Measurements from ENCODE around the gene CASK.
"Not testable (repeated sequence)": the region's sequence is repeated elsewhere in the genome, so short reads cannot be mapped to it uniquely, and the experiment has no call there.

The CASK gene

DNA sequence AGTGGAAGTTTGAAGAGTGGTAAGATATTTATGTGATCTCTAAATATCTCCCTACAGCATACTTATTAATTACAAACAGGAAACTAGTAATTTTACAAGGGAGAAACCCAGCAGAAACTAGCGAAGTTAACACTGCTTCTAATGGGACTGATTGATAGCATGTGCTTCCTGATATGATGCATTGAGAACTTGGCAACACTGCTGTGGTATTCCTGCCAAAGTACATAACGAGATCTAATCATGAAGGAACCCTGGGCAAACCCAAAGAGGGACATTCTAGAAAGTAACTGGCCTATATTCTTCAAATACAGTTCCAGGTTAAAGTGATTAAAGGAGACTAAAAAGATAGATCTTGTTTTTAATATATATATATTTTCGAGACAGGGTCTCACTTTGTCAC is 239.2 kb downstream of the CASK start:
- no peak overlapping the region for H3K27ac ChIP-seq (ENCODE audit: low read length, poor library complexity, severe bottlenecking)
- no peak overlapping the region for H2BK12ac ChIP-seq (ENCODE audit: low read length in 2 of 2)
- no peaks in the 10 kb centered on the region for H3K36me3 ChIP-seq (ENCODE audit: control insufficient read depth in 1 of 2, insufficient read depth in 2 of 2, low read depth in 1 of 2, low read length in 2 of 2)
- no peak overlapping the region for H3K14ac ChIP-seq (ENCODE audit: low read length in 2 of 2)
- H3K4me1 ChIP-seq (ENCODE audit: control insufficient read depth, insufficient read depth, low read depth, low read length) = no peaks in the 10 kb centered on the region
- no peak overlapping the region for H3K4me2 ChIP-seq (ENCODE audit: low read length, poor library complexity, severe bottlenecking)
- H3K79me1 ChIP-seq (replicated peaks; ENCODE audit: low read length, poor library complexity, severe bottlenecking) = peaks cover 3% of the 10 kb centered on the region
- no peaks in the 10 kb centered on the region for H3K9me3 ChIP-seq (ENCODE audit: control insufficient read depth, low read length)
- H2BK15ac ChIP-seq (ENCODE audit: low read depth, poor library complexity, severe bottlenecking) = no peak overlapping the region
- no peak overlapping the region for H4K91ac ChIP-seq (ENCODE audit: low read length)
- no peak overlapping the region for H2BK120ac ChIP-seq (ENCODE audit: low read depth, low read length)
- 100% methylated on average over 3 of the region's 3 CpGs for WGBS
- no peak overlapping the region for H3K18ac ChIP-seq (ENCODE audit: low read depth in 1 of 2, low read length in 2 of 2)
- no peak overlapping the region for H2AK5ac ChIP-seq (ENCODE audit: low read length, severe bottlenecking)
- peaks cover 0 to 3% of the 10 kb centered on the region in 2 experiments for H3K27me3 ChIP-seq (ENCODE audit: control insufficient read depth in 1 of 2, insufficient read depth in 1 of 2, low read length in 2 of 2)
- no peak overlapping the region for H2AFZ ChIP-seq (ENCODE audit: low read depth, low read length)
- H4K8ac ChIP-seq (ENCODE audit: low read length) = no peak overlapping the region
- H3K23ac ChIP-seq (ENCODE audit: low read length in 2 of 2) = no peak overlapping the region
- no peak overlapping the region for H2BK5ac ChIP-seq (ENCODE audit: low read depth, low read length, poor library complexity, severe bottlenecking)
- no peak overlapping the region for H3K9ac ChIP-seq (ENCODE audit: low read length)
- no peak overlapping the region for H3K4me3 ChIP-seq (ENCODE audit: insufficient read depth in 1 of 2, low read depth in 1 of 2, low read length in 2 of 2)
- no peak overlapping the region for H3K4ac ChIP-seq (ENCODE audit: low read depth in 1 of 2, low read length in 2 of 2)
- no peak for DNase-seq

DNA sequence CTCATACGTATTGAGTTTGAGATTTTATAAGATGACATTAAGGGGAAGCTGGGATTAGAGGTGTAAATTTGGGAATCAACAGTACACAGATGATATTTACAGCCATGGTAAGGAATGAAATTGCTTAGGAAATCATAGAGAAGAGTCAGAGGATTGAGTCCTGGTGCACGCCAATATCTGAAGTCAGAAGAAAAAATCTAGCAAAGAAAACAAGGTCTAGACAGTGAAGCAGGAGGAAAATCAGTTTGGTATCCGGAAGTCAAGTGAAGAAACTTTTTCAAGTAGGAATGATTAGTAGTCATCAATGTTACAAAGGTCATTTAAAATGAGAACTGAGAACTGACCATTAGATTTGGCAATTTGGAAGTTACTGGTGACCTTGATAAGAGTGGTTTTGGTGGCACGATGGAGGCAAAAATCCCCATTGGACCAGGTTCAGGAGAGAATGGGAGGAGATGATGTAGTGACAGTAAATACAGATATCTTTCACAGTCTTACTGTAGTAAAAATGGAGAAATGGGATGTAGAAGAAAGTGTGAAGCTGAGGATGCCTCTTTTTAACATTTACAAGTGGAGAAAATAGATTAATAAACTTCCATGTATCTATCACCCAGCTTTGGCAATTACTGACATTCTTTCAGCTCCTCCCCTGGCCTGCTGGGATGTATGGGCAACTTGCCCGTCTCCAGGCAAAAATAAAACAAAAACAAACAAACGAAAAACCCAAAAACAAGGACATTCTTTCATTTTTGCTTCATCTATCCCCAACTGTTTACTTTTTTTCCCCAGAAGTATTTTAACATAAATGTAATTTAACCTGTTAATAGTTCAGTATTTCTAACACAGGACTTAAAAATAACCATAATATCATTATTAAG is 245.9 kb downstream of the CASK start:
- no peak overlapping the region for H3K4me3 ChIP-seq (ENCODE audit: insufficient read depth in 1 of 2, low read depth in 1 of 2, low read length in 2 of 2)
- H4K8ac ChIP-seq (ENCODE audit: low read length) = no peak overlapping the region
- H3K14ac ChIP-seq (ENCODE audit: low read length in 2 of 2) = no peak overlapping the region
- no peak overlapping the region for H4K91ac ChIP-seq (ENCODE audit: low read length)
- no peak overlapping the region for H2BK15ac ChIP-seq (ENCODE audit: low read depth, poor library complexity, severe bottlenecking)
- no peak overlapping the region for H3K4me2 ChIP-seq (ENCODE audit: low read length, poor library complexity, severe bottlenecking)
- no peaks in the 10 kb centered on the region for H3K36me3 ChIP-seq (ENCODE audit: control insufficient read depth in 1 of 2, insufficient read depth in 2 of 2, low read depth in 1 of 2, low read length in 2 of 2)
- 94% methylated on average over 5 of the region's 6 CpGs for WGBS
- H2BK5ac ChIP-seq (ENCODE audit: low read depth, low read length, poor library complexity, severe bottlenecking) = no peak overlapping the region
- no peak overlapping the region for H2BK12ac ChIP-seq (ENCODE audit: low read length in 2 of 2)
- H3K27ac ChIP-seq (ENCODE audit: low read length, poor library complexity, severe bottlenecking) = no peak overlapping the region
- H3K79me1 ChIP-seq (replicated peaks; ENCODE audit: low read length, poor library complexity, severe bottlenecking) = no peaks in the 10 kb centered on the region
- H3K4ac ChIP-seq (ENCODE audit: low read depth in 1 of 2, low read length in 2 of 2) = no peak overlapping the region
- no peaks in the 10 kb centered on the region for H3K9me3 ChIP-seq (ENCODE audit: control insufficient read depth, low read length)
- H3K4me1 ChIP-seq (ENCODE audit: control insufficient read depth, insufficient read depth, low read depth, low read length) = no peaks in the 10 kb centered on the region
- H3K27me3 ChIP-seq (ENCODE audit: control insufficient read depth in 1 of 2, insufficient read depth in 1 of 2, low read length in 2 of 2) = peaks cover 0 to 7% of the 10 kb centered on the region in 2 experiments
- no peak overlapping the region for H2AFZ ChIP-seq (ENCODE audit: low read depth, low read length)
- no peak overlapping the region for H3K9ac ChIP-seq (ENCODE audit: low read length)
- no peak overlapping the region for H2AK5ac ChIP-seq (ENCODE audit: low read length, severe bottlenecking)
- no peak for DNase-seq
- no peak overlapping the region for H3K18ac ChIP-seq (ENCODE audit: low read depth in 1 of 2, low read length in 2 of 2)
- H3K23ac ChIP-seq (ENCODE audit: low read length in 2 of 2) = no peak overlapping the region
- H2BK120ac ChIP-seq (ENCODE audit: low read depth, low read length) = no peak overlapping the region

DNA sequence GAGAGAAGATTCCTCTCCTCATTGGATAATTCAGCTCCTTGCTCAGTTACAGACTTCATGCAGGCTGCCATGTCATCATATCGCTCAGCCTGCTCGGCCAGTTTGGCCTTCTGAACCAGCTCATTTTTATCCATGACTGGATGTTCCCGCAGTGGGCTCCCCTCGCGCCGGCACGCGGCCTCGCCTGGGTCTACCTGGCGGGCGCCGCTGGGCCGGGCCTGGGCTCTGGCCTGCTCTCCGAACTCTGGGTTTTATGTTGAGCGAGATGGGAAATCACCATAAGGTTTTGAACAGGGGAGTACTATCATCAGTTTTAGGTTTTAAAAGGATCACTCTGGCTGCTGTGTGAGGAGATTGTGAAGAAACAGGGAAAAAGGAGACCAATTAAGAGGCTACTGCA is 247.0 kb downstream of the CASK start:
- H3K9ac ChIP-seq (ENCODE audit: low read length); H2AK5ac ChIP-seq (ENCODE audit: low read length, severe bottlenecking); H3K9me3 ChIP-seq (ENCODE audit: control insufficient read depth, low read length); H2BK120ac ChIP-seq (ENCODE audit: low read depth, low read length); H3K4me3 ChIP-seq (ENCODE audit: insufficient read depth in 1 of 2, low read depth in 1 of 2, low read length in 2 of 2); H3K4me1 ChIP-seq (ENCODE audit: control insufficient read depth, insufficient read depth, low read depth, low read length); H4K91ac ChIP-seq (ENCODE audit: low read length); H2AFZ ChIP-seq (ENCODE audit: low read depth, low read length); H2BK15ac ChIP-seq (ENCODE audit: low read depth, poor library complexity, severe bottlenecking); H3K14ac ChIP-seq (ENCODE audit: low read length in 2 of 2); H3K4me2 ChIP-seq (ENCODE audit: low read length, poor library complexity, severe bottlenecking); H3K27ac ChIP-seq (ENCODE audit: low read length, poor library complexity, severe bottlenecking); H3K23ac ChIP-seq (ENCODE audit: low read length in 2 of 2); DNase-seq; H3K36me3 ChIP-seq (ENCODE audit: control insufficient read depth in 1 of 2, insufficient read depth in 2 of 2, low read depth in 1 of 2, low read length in 2 of 2); H3K18ac ChIP-seq (ENCODE audit: low read depth in 1 of 2, low read length in 2 of 2); H3K27me3 ChIP-seq (ENCODE audit: control insufficient read depth in 1 of 2, insufficient read depth in 1 of 2, low read length in 2 of 2); H3K79me1 ChIP-seq (replicated peaks; ENCODE audit: low read length, poor library complexity, severe bottlenecking); H2BK5ac ChIP-seq (ENCODE audit: low read depth, low read length, poor library complexity, severe bottlenecking); H2BK12ac ChIP-seq (ENCODE audit: low read length in 2 of 2); H4K8ac ChIP-seq (ENCODE audit: low read length); H3K4ac ChIP-seq (ENCODE audit: low read depth in 1 of 2, low read length in 2 of 2): not testable (repeated sequence)
- WGBS = 97% methylated on average over 15 of the region's 15 CpGs

DNA sequence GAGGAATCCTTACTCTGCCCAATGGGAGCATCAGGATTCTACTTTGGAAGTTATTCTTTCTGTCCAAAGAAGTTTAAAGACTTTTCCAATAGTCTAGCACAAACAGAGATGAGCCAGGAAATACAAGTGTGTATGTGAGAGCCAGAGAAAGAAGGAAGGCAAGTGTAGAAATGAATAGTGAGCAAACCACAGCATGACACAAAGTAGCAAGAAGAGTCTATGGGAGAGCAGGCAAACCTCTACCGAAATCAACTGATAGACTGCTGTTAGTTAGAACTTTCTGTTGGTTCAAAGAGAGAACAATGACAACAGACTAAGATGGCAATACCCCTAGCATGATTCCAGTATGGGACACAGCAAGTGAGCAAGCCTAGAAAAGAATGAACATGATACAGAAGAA is 250.7 kb downstream of the CASK start:
- Histone ChIP-seq H2BK15ac (ENCODE audit: low read depth, poor library complexity, severe bottlenecking) (no peak overlapping the region), H3K4me2 (ENCODE audit: low read length, poor library complexity, severe bottlenecking) (no peak overlapping the region), H2BK120ac (ENCODE audit: low read depth, low read length) (no peak overlapping the region), H2AK5ac (ENCODE audit: low read length, severe bottlenecking) (no peak overlapping the region), H2BK5ac (ENCODE audit: low read depth, low read length, poor library complexity, severe bottlenecking) (no peak overlapping the region), H3K4ac (ENCODE audit: low read depth in 1 of 2, low read length in 2 of 2) (no peak overlapping the region), H3K27me3 (ENCODE audit: control insufficient read depth in 1 of 2, insufficient read depth in 1 of 2, low read length in 2 of 2) (peaks cover 0 to 11% of the 10 kb centered on the region in 2 experiments), H3K27ac (ENCODE audit: low read length, poor library complexity, severe bottlenecking) (no peak overlapping the region), H4K91ac (ENCODE audit: low read length) (no peak overlapping the region), H3K4me1 (ENCODE audit: control insufficient read depth, insufficient read depth, low read depth, low read length) (peaks cover 2% of the 10 kb centered on the region), H2AFZ (ENCODE audit: low read depth, low read length) (no peak overlapping the region), H3K4me3 (ENCODE audit: insufficient read depth in 1 of 2, low read depth in 1 of 2, low read length in 2 of 2) (no peak overlapping the region), H3K23ac (ENCODE audit: low read length in 2 of 2) (no peak overlapping the region), H3K18ac (ENCODE audit: low read depth in 1 of 2, low read length in 2 of 2) (no peak overlapping the region), H3K9me3 (ENCODE audit: control insufficient read depth, low read length) (no peaks in the 10 kb centered on the region), H4K8ac (ENCODE audit: low read length) (no peak overlapping the region), H3K79me1 (replicated peaks; ENCODE audit: low read length, poor library complexity, severe bottlenecking) (no peaks in the 10 kb centered on the region), H3K9ac (ENCODE audit: low read length) (no peak overlapping the region), H3K14ac (ENCODE audit: low read length in 2 of 2) (no peak overlapping the region), H2BK12ac (ENCODE audit: low read length in 2 of 2) (no peak overlapping the region), H3K36me3 (ENCODE audit: control insufficient read depth in 1 of 2, insufficient read depth in 2 of 2, low read depth in 1 of 2, low read length in 2 of 2) (no peaks in the 10 kb centered on the region)
- no peak for DNase-seq
- 100% methylated on average over 1 of the region's 1 CpG for WGBS

Measured in mesenchymal stem cell (in vitro differentiated cells and primary cell).